GM10266 (cell line): Measurements from ENCODE around the gene TM9SF4.
"Not testable (repeated sequence)": the region's sequence is repeated elsewhere in the genome, so short reads cannot be mapped to it uniquely, and the experiment has no call there.

Source experiments
- DNase-seq: peaks from one replicate; pipeline ENCODE4 v3.0.0; 2012; ENCODE audit errors: extremely low spot score
- CTCF ChIP-seq: IDR thresholded peaks from 2 replicates; pipeline ENCODE4 v1.5.1; 2012; ENCODE audit warnings: mild to moderate bottlenecking, low read depth; ENCODE audit not compliant: control insufficient read depth, insufficient read depth; ENCODE audit errors: missing control alignments

The TM9SF4 gene

GRCh38 chr20:32190616-32191415, 81.3 kb downstream of the TM9SF4 start:
- DNase-seq: no peak
- no peak for TF ChIP-seq CTCF

GRCh38 chr20:32191422-32191821, 81.9 kb downstream of the TM9SF4 start:
- no peak for DNase-seq
- no peak for TF ChIP-seq CTCF

- no peak for DNase-seq
- TF ChIP-seq CTCF: no peak
These were observed 82.4 kb downstream of the TM9SF4 start for GRCh38 chr20:32191873-32192272.

GRCh38 chr20:32192698-32193097, 83.2 kb downstream of the TM9SF4 start:
- TF ChIP-seq CTCF: no peak
- DNase-seq: no peak

GRCh38 chr20:32193336-32193735, 83.8 kb downstream of the TM9SF4 start:
- not testable (repeated sequence) for DNase-seq

- no peak for DNase-seq
- no peak for TF ChIP-seq CTCF
These were observed 84.5 kb downstream of the TM9SF4 start for GRCh38 chr20:32193996-32194395.

GRCh38 chr20:32195581-32195980, 86.1 kb downstream of the TM9SF4 start:
- DNase-seq: no peak
- TF ChIP-seq CTCF: no peak

GRCh38 chr20:32196613-32197012, 87.1 kb downstream of the TM9SF4 start:
- not testable (repeated sequence) for DNase-seq

- not testable (repeated sequence) for DNase-seq
These were observed 87.6 kb downstream of the TM9SF4 start for GRCh38 chr20:32197136-32197535.
